ENCODE results near the gene RPL10.

RPL10 gene

GRCh38 chrX:154441564-154441963 lies 43.4 kb downstream of the RPL10 start:
- Histone ChIP-seq H3K9me3 (no peaks in the 10 kb centered on the region), H3K4me1 (no peaks in the 10 kb centered on the region; the same call in 1 of the 2 replicates), H3K27me3 (no peaks in the 10 kb centered on the region), H3K4me3 (ENCODE audit: low read depth, low read length) (no peak overlapping the region), H3K36me3 (peaks cover 19% of the 10 kb centered on the region)
- DNase-seq: no peak
- TF ChIP-seq CTCF (IDR thresholded peaks at IDR 0.05; ENCODE audit: low read depth, low read length): no peak

GRCh38 chrX:154441984-154442707 lies 44.0 kb downstream of the RPL10 start:
- DNase-seq: no peak
- no peaks in the 10 kb centered on the region for H3K27me3 ChIP-seq
- H3K4me3 ChIP-seq (ENCODE audit: low read depth, low read length): no peak overlapping the region
- peaks cover 19% of the 10 kb centered on the region for H3K36me3 ChIP-seq
- H3K9me3 ChIP-seq: no peaks in the 10 kb centered on the region
- H3K4me1 ChIP-seq: no peaks in the 10 kb centered on the region; the same call in 1 of the 2 replicates
- TF ChIP-seq CTCF (IDR thresholded peaks at IDR 0.05; ENCODE audit: low read depth, low read length): no peak

- no peaks in the 10 kb centered on the region for H3K27me3 ChIP-seq
- no peak for TF ChIP-seq CTCF (IDR thresholded peaks at IDR 0.05; ENCODE audit: low read depth, low read length)
These were observed 45.3 kb downstream of the RPL10 start for GRCh38 chrX:154443479-154443910.

GRCh38 chrX:154443992-154444754 lies 46.0 kb downstream of the RPL10 start, which contains the start of gene FAM50A:
TSS of gene FAM50A (plus strand) at chrX:154444141. CDS start at chrX:154444236, 95 bp downstream.
- H3K4me1 ChIP-seq: no peaks in the 10 kb centered on the region; the same call in 1 of the 2 replicates
- no peaks in the 10 kb centered on the region for H3K9me3 ChIP-seq
- H3K27me3 ChIP-seq: no peaks in the 10 kb centered on the region
- H3K4me3 ChIP-seq (ENCODE audit: low read depth, low read length): peak within 1 kb of the TSS; percentile 67
- peaks cover 9% of the 10 kb centered on the region for H3K36me3 ChIP-seq
- TF ChIP-seq CTCF (IDR thresholded peaks at IDR 0.05; ENCODE audit: low read depth, low read length): no peak
- peak; percentile 78 for DNase-seq

More at GRCh38 chrX:154443479-154443910, 45.3 kb downstream of the RPL10 start:
- no peaks in the 10 kb centered on the region for H3K9me3 ChIP-seq
- H3K36me3 ChIP-seq: peaks cover 16% of the 10 kb centered on the region
- peak overlapping the region; percentile 44 for H3K4me3 ChIP-seq (ENCODE audit: low read depth, low read length)
- H3K4me1 ChIP-seq: no peaks in the 10 kb centered on the region; the same call in 1 of the 2 replicates
- DNase-seq: no peak

GRCh38 chrX:154444755-154445246 lies 46.6 kb downstream of the RPL10 start:
- TF ChIP-seq CTCF (IDR thresholded peaks at IDR 0.05; ENCODE audit: low read depth, low read length): no peak
- Histone ChIP-seq H3K36me3 (peaks cover 8% of the 10 kb centered on the region), H3K9me3 (no peaks in the 10 kb centered on the region)

More at GRCh38 chrX:154444755-154445246, 46.6 kb downstream of the RPL10 start:
- Histone ChIP-seq H3K4me1 (no peaks in the 10 kb centered on the region; the same call in 1 of the 2 replicates), H3K4me3 (ENCODE audit: low read depth, low read length) (peak overlapping the region; percentile 67), H3K27me3 (no peaks in the 10 kb centered on the region)
- DNase-seq: no peak
